ACC112 (cell line): ENCODE data around the gene TBC1D22A.
"Not testable (repeated sequence)": the region's sequence is repeated elsewhere in the genome, so short reads cannot be mapped to it uniquely, and the experiment has no call there.

Source experiments
- H2AFZ ChIP-seq: fragments of 200-600 bp; sonication (generic); one replicate; pipeline ENCODE4 v1.6.0; 2017; ENCODE audit warnings: antibody characterized with exemption, low read length; ENCODE audit not compliant: unreplicated experiment
- H3K27ac ChIP-seq: fragments of 200-600 bp; sonication (generic); 2 replicates; pipeline ENCODE4 v1.5.1; 2014; ENCODE audit warnings: low read depth, mild to moderate bottlenecking, antibody characterized with exemption, low read length, moderate library complexity
- H3K27me3 ChIP-seq: fragments of 200-600 bp; sonication (generic); 2 replicates; pipeline ENCODE4 v1.6.1; 2014; ENCODE audit warnings: mild to moderate bottlenecking, antibody characterized with exemption, low read length, moderate library complexity, mixed read lengths; ENCODE audit not compliant: insufficient read depth
- H3K36me3 ChIP-seq: fragments of 200-600 bp; sonication (generic); 2 replicates; pipeline ENCODE4 v1.6.1; 2016; ENCODE audit warnings: mild to moderate bottlenecking, antibody characterized with exemption, low read length, moderate library complexity, mixed read lengths; ENCODE audit not compliant: insufficient read depth
- H3K4me1 ChIP-seq: fragments of 200-600 bp; sonication (generic); one replicate; pipeline ENCODE4 v1.6.1; 2016; ENCODE audit warnings: low read length, mixed read lengths; ENCODE audit not compliant: insufficient read depth, unreplicated experiment, control insufficient read depth
- H3K4me3 ChIP-seq: fragments of 200-600 bp; sonication (generic); 2 replicates; pipeline ENCODE4 v1.5.1; 2014; ENCODE audit warnings: mild to moderate bottlenecking, low read depth, low read length
- H3K79me2 ChIP-seq: fragments of 200-600 bp; sonication (generic); one replicate; pipeline ENCODE4 v1.6.0; 2016; ENCODE audit warnings: low read length; ENCODE audit not compliant: control insufficient read depth, unreplicated experiment, insufficient read depth

The TBC1D22A gene

DNA sequence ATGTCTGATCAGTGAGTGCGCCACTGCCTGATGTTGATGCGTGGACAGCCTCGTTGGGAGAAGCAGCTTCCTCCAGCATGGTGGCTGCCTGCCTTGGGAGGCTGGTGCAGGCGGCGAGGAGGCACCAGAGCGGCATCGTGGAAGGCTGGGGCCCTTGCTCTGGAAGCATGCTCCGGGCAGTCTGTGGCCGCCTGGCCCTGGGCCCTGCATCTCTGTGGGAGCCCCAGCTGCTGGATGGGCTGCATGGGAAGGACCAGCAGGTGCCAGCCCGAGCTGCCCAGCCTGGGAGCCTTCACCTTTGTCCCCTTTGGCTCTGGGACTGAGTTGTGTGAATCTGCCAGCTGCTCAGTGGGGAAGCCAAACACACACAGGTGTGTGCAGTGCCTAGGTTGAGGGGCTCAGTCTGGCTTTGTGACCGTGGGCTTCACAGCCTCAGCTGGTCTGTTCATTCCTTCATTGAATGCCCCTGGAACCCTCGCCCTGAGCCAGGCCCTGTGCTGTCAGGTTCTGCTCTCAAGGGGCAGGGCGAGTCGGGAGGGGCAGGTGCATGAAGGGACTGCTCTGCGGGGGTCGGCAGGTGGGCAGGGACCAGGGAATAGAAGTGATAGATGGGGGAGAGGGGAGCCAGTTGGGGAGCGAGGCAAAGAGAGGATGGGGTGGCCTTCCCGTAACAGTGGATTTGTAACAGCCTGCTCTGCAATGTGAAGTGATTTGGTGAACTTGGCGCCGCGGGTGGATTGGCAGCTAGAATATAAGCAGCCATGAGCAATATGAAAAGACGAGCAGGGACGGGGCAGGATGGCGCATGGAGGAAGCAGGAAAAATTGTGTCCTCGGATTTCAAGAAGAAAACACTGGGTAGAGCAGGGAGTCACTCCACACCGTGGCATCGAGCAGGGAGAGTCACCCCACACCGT is 354.2 kb downstream of the TBC1D22A start:
- no peaks in the 10 kb centered on the region for H3K27me3 ChIP-seq
- no peaks in the 10 kb centered on the region for H3K79me2 ChIP-seq
- H3K27ac ChIP-seq = no peak overlapping the region
- H3K4me3 ChIP-seq = no peak overlapping the region
- no peaks in the 10 kb centered on the region for H3K4me1 ChIP-seq
- no peak overlapping the region for H2AFZ ChIP-seq
- H3K36me3 ChIP-seq = no peaks in the 10 kb centered on the region

DNA sequence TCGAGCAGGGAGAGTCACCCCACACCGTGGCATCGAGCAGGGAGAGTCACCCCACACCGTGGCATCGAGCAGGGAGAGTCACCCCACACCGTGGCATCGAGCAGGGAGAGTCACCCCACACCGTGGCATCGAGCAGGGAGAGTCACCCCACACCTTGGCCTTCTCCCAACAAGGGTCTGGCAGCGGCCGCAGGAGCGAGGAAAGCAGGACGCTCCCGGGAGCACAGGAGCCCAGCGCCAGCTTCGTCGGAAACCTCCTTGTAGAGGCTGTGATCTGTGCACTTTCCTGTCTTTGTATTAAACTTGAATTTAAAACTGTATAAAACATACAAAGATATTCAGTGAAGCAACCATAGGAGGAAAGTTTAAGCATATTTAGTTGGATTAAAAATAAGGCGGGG is 355.0 kb downstream of the TBC1D22A start:
- not testable (repeated sequence) for H3K27ac ChIP-seq, H3K27me3 ChIP-seq

DNA sequence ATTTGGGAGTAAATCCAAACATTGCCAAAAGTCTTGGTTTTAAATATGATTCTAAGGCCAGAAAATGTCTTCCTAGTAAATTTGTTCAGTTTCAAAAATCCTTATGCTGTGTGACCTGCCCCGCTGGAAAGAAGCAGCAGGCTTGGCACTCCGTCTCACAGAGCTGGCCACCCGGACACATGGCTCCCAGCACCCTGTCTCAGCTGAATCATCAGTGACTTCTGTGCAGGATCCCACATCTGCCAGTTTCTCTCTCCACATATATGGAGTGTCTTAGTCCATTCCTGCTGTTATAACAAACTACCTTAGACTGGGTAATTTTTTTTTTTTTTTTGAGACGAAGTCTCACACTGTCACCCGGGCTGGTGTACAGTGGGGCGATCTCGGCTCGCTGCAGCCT is 356.7 kb downstream of the TBC1D22A start:
- no peaks in the 10 kb centered on the region for H3K27me3 ChIP-seq
- H3K27ac ChIP-seq = no peak overlapping the region
- H3K4me1 ChIP-seq = no peaks in the 10 kb centered on the region
- no peak overlapping the region for H2AFZ ChIP-seq
- no peaks in the 10 kb centered on the region for H3K79me2 ChIP-seq
- H3K36me3 ChIP-seq = no peaks in the 10 kb centered on the region
- H3K4me3 ChIP-seq = no peak overlapping the region

More for the DNA sequence above, 355.0 kb downstream of the TBC1D22A start:
- not testable (repeated sequence) for H3K4me3 ChIP-seq, H3K4me1 ChIP-seq, H3K36me3 ChIP-seq, H3K79me2 ChIP-seq, H2AFZ ChIP-seq

DNA sequence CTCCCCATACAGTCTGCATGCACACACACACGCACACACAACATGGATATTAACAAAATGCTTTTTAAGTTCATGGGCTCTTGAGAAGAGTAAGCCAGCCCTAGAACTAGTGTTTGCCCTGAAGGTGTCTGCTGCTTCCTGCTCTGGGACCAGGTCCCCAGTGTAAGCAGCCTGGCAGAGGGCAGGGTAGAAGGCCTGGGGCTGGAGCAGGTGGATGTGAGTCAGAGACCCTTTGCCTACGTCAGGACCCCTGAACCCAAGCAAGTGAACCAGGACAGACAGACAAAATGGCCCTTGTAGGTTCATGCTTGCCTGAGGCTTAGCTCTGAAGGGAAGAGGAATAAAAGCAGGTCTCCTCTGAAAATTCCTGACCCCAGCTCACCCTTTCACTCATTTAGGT is 357.9 kb downstream of the TBC1D22A start:
- Histone ChIP-seq H3K4me3 (no peak overlapping the region), H3K27ac (no peak overlapping the region), H3K27me3 (no peaks in the 10 kb centered on the region), H3K4me1 (no peaks in the 10 kb centered on the region), H3K36me3 (no peaks in the 10 kb centered on the region), H2AFZ (no peak overlapping the region), H3K79me2 (no peaks in the 10 kb centered on the region)

DNA sequence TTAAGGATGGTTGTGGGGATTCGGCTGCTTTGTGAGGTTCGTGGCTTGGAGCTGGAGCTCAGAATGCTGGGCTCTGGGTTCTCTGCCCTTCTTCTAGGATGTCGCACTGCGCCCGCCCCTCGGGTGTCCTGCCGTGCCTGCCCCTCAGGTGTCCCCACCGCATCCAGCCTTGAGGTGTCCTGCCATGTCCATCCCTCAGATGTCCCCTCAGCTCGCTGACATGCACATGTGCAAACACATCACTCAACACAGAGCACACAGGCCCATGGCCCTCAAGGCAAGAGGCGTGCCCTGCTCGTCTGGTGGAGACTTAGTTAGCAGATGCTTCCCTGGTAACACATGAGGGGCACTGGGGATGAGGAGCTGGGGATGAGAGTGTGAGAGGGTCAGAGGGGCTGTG is 359.3 kb downstream of the TBC1D22A start:
- H3K36me3 ChIP-seq = no peaks in the 10 kb centered on the region
- H3K27ac ChIP-seq = no peak overlapping the region
- H3K4me1 ChIP-seq = no peaks in the 10 kb centered on the region
- no peaks in the 10 kb centered on the region for H3K27me3 ChIP-seq
- H3K79me2 ChIP-seq = no peaks in the 10 kb centered on the region
- no peak overlapping the region for H3K4me3 ChIP-seq
- H2AFZ ChIP-seq = no peak overlapping the region

DNA sequence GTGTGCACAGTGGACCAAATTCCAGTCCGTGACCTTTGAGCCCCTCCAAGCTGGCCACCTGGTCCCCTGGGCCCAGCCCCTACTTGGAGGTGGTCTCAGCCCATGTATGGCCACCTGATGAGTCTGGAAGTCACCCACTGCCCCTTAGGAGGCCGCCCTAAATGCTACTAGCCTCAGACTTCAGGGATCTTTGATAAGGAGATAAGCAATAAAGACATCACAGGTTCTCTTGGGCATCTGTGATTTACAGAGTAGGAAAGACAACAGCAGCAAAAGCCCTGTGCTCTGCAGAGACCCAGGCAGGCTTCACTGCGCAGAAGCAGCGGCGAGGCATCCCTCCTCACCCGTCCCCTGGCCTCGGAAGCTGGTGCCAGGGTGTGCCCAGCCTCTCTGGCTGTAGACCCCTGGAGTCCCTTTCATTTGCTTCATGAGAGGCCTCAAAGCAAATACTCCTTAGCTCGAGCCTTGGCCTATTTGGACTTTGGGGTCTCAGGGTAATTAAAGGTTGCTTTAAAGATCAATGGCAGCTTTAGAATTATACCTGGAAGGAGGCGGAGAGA is 360.1 kb downstream of the TBC1D22A start:
- no peaks in the 10 kb centered on the region for H3K4me1 ChIP-seq
- no peaks in the 10 kb centered on the region for H3K36me3 ChIP-seq
- no peak overlapping the region for H2AFZ ChIP-seq
- no peak overlapping the region for H3K27ac ChIP-seq
- no peaks in the 10 kb centered on the region for H3K27me3 ChIP-seq
- H3K4me3 ChIP-seq = no peak overlapping the region
- no peaks in the 10 kb centered on the region for H3K79me2 ChIP-seq

DNA sequence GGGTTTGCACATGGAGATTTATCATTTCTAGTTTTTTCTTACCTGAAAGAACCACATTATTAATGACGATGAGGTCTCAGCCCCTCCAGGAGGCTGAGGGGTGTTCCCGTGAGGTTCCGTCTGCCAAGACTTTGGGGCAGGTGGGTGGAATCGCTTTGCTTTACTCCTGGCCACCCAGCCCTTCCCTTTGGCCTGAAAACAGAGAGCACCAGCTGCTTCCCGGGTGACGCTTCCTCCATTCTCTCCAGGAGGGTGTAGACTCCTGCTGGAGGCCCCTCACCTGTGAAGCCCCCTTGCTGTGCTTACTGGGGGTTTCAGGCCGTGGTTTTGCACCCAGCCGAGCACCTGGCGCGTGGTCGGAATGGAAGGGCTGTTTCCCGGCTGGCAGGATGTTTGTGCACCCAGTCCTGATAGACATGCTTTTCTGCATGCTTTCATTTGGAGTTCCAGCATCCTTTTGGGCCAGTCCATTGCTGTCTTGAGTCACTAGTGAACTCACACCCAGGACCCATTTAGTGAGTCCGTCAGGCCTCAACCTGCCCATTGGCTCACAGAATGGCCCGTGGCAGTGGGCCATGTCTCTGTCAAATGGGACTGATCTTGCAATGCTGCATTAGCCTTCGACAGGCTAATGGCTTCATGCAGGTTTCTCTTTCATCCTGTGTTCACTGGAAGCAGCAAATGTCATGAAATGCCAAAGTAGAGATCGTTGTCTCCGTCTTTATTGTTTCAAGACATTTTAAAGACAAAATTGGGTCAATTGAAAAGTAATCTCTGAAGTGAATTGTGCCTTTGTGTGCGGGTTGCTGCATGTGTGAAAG is 360.8 kb downstream of the TBC1D22A start:
- H2AFZ ChIP-seq = no peak overlapping the region
- H3K79me2 ChIP-seq = no peaks in the 10 kb centered on the region
- no peaks in the 10 kb centered on the region for H3K4me1 ChIP-seq
- H3K27me3 ChIP-seq = no peaks in the 10 kb centered on the region
- no peak overlapping the region for H3K27ac ChIP-seq
- no peaks in the 10 kb centered on the region for H3K36me3 ChIP-seq
- H3K4me3 ChIP-seq = no peak overlapping the region

DNA sequence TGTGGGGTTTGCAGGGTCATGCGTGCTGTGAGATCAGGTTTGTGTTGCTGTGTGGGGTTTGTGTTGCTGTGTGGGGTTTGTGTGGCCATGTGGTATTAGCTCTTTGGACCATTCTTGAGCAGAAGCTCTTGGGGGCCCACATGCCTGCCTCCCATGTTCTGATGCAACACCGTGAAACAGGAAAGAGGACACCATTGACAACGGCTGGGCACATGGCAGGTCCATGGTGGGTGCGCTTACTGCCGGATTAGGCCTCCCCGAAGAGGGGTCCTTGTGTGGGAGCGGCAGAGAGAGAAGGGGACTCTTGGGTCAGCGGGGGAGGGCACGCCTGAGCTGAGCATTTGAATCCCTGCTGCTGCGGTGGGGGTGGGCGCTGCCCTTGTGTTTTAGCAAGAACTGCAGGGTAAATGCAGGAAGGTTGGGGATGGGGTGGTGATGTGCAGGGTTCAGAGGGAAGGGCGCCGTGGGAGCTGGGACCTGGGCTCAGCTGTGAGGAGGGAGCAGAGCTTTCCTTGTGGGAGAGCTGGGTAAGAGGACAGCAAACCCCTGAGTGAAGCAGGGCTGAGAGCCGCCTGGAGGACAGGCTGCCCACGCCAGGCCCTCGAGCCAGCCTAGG is 361.5 kb downstream of the TBC1D22A start:
- Histone ChIP-seq H3K4me1 (no peaks in the 10 kb centered on the region), H3K36me3 (no peaks in the 10 kb centered on the region), H3K27ac (no peak overlapping the region), H3K79me2 (no peaks in the 10 kb centered on the region), H2AFZ (no peak overlapping the region), H3K27me3 (no peaks in the 10 kb centered on the region), H3K4me3 (no peak overlapping the region)

DNA sequence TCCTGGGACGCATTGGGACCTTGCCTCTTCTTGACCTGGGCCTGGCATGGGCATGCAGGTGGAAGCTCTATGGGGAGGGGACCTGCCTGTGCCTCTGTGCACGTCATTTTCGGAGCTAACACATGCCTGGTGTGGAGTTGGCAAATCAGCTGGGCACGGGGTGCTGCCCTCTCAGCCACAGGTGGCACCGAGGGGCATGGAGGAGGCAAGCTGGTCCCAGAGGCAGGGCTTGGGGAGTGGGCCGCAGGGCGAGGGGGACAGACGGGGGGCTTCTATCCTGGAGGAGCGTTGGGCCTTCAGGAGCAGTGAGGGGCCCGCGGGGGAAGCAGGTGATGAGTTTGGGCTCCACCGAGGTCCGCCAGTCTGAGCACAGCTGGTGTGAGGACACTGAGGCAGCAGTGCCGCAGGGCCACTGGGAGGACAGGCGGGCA is 362.0 kb downstream of the TBC1D22A start:
- H3K36me3 ChIP-seq = no peaks in the 10 kb centered on the region
- no peaks in the 10 kb centered on the region for H3K4me1 ChIP-seq
- H3K4me3 ChIP-seq = no peak overlapping the region
- H3K79me2 ChIP-seq = no peaks in the 10 kb centered on the region
- H2AFZ ChIP-seq = no peak overlapping the region
- no peak overlapping the region for H3K27ac ChIP-seq
- no peaks in the 10 kb centered on the region for H3K27me3 ChIP-seq

DNA sequence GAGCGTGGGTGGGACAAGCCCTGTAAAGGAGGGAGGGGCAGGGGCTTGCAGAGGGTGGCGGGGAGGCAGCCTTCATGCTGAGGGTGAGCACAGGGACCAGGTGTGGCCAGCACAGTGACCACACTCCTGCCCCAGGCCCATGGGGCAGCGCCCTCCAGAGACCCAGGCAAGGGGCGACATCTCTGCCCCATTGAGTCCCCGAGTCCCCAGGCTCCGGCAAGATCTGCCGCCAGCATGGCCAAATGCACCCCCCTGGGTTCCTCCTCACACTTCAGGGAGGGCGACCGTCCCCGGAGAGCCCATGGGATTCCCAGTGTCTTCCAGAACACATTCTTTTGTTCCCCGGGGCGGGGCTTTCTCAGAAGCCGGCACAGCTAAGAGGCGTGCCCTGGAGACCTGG is 362.5 kb downstream of the TBC1D22A start:
- no peaks in the 10 kb centered on the region for H3K36me3 ChIP-seq
- no peaks in the 10 kb centered on the region for H3K4me1 ChIP-seq
- no peaks in the 10 kb centered on the region for H3K79me2 ChIP-seq
- H3K4me3 ChIP-seq = no peak overlapping the region
- no peak overlapping the region for H2AFZ ChIP-seq
- H3K27me3 ChIP-seq = no peaks in the 10 kb centered on the region
- H3K27ac ChIP-seq = no peak overlapping the region
